Activated gamma-delta T cell treated with Interleukin-2 at 50 U/mL for 16 hours (primary cell): ENCODE data around the gene HOXC10.
A peak's percentile ranks its signal among the peaks of the same experiment; 100 is the strongest.

Experiments
- DNase-seq: peaks from one replicate; pipeline ENCODE4 v3.0.0-alpha.2; 2020

Gene HOXC10

GRCh38 chr12:53984901-53985691, at the start of gene HOXC10:
TSS of gene HOXC10 (plus strand) at chr12:53985146. CDS start at chr12:53985260, 114 bp downstream.
- peak; percentile 45 for DNase-seq

GRCh38 chr12:53935383-53936341, 49.3 kb upstream of the HOXC10 start:
- DNase-seq = no peak

- no peak for DNase-seq
Measured at GRCh38 chr12:53937099-53937498, 47.8 kb upstream of the HOXC10 start.

GRCh38 chr12:53937596-53938325, 47.2 kb upstream of the HOXC10 start:
- no peak for DNase-seq

GRCh38 chr12:53938326-53939140, 46.4 kb upstream of the HOXC10 start, which contains the start of gene HOXC13:
TSS of gene HOXC13 (plus strand) at chr12:53938831. CDS start at chr12:53938907, 76 bp downstream.
- no peak for DNase-seq

- no peak for DNase-seq
Measured at GRCh38 chr12:53939141-53940108, 45.5 kb upstream of the HOXC10 start.

- DNase-seq = no peak
Measured at GRCh38 chr12:53940443-53941014, 44.4 kb upstream of the HOXC10 start.

GRCh38 chr12:53941187-53941586, 43.8 kb upstream of the HOXC10 start:
- no peak for DNase-seq

- DNase-seq = no peak
Measured at GRCh38 chr12:53941750-53942149, 43.2 kb upstream of the HOXC10 start.

- DNase-seq = no peak
Measured at GRCh38 chr12:53942467-53942997, 42.4 kb upstream of the HOXC10 start.

GRCh38 chr12:53944209-53944608, 40.7 kb upstream of the HOXC10 start:
- DNase-seq = no peak

GRCh38 chr12:53944907-53945847, 39.8 kb upstream of the HOXC10 start:
- no peak for DNase-seq

GRCh38 chr12:53947743-53948142, 37.2 kb upstream of the HOXC10 start:
- no peak for DNase-seq

- DNase-seq = no peak
Measured at GRCh38 chr12:53948650-53949593, 36.0 kb upstream of the HOXC10 start.

- DNase-seq = no peak
Measured at GRCh38 chr12:53949631-53950436, 35.1 kb upstream of the HOXC10 start.

GRCh38 chr12:53950437-53950773, 34.5 kb upstream of the HOXC10 start:
- no peak for DNase-seq
